HepG2 (cell line): Measurements from ENCODE around the gene CST4. TPM values are rescaled to one million over a fixed set of nuclear protein-coding genes. Genes with fewer than 3 reads are reported as not detected.

Experiments
- DRAP1 ChIP-seq: IDR thresholded peaks from 2 replicates; pipeline ENCODE4 v1.6.1; 2016; ENCODE audit warnings: missing genetic modification reagents, missing compliant biosample characterization
- HIVEP1 ChIP-seq: sonication (generic); formaldehyde crosslinking; IDR thresholded peaks from 2 replicates; pipeline ENCODE4 v1.4.0; 2020; ENCODE audit warnings: mild to moderate bottlenecking, missing genetic modification reagents
- JARID2 ChIP-seq: sonication (generic); formaldehyde crosslinking; IDR thresholded peaks from 2 replicates; pipeline ENCODE4 v1.8.1; 2023; ENCODE audit warnings: missing genetic modification reagents, inconsistent platforms; ENCODE audit not compliant: insufficient replicate concordance
- KMT2A ChIP-seq: sonication (generic); formaldehyde crosslinking; IDR thresholded peaks from 2 replicates; pipeline ENCODE4 v1.4.0; 2020; ENCODE audit warnings: missing genetic modification reagents
- MTF1 ChIP-seq: sonication (generic); formaldehyde crosslinking; IDR thresholded peaks from 2 replicates; pipeline ENCODE4 v1.5.0; 2020; ENCODE audit warnings: missing genetic modification reagents
- SAFB2 ChIP-seq: sonication (generic); formaldehyde crosslinking; IDR thresholded peaks from 2 replicates; pipeline ENCODE4 v1.5.1; 2020; ENCODE audit warnings: missing genetic modification reagents, low read depth, mild to moderate bottlenecking, borderline replicate concordance
- SKI ChIP-seq: fragments of 450-650 bp; IDR thresholded peaks from one replicate; pipeline ENCODE4 v1.6.1; 2018; ENCODE audit warnings: mild to moderate bottlenecking; ENCODE audit not compliant: partially characterized antibody
- SKIL ChIP-seq: sonication (generic); formaldehyde crosslinking; IDR thresholded peaks from 2 replicates; pipeline ENCODE4 v1.8.0; 2022; ENCODE audit warnings: missing genetic modification reagents, mild to moderate bottlenecking, moderate library complexity, borderline replicate concordance
- ZBTB7B ChIP-seq: sonication (generic); formaldehyde crosslinking; IDR thresholded peaks from 2 replicates; pipeline ENCODE4 v1.4.0; 2020; ENCODE audit warnings: missing genetic modification reagents
- ZBTB8A ChIP-seq: sonication (generic); formaldehyde crosslinking; IDR thresholded peaks from 2 replicates; pipeline ENCODE4 v1.4.0; 2020; ENCODE audit warnings: mild to moderate bottlenecking, low read depth, missing genetic modification reagents, borderline replicate concordance
- ZC3H13 ChIP-seq: sonication (generic); formaldehyde crosslinking; IDR thresholded peaks from 2 replicates; pipeline ENCODE4 v1.8.1; 2023; ENCODE audit warnings: mild to moderate bottlenecking, missing genetic modification reagents, moderate library complexity
- ZNF468 ChIP-seq: sonication (generic); formaldehyde crosslinking; IDR thresholded peaks from 2 replicates; pipeline ENCODE4 v1.8.0; 2022; ENCODE audit warnings: mild to moderate bottlenecking, moderate library complexity, missing genetic modification reagents
- ZNF569 ChIP-seq: sonication (generic); formaldehyde crosslinking; IDR thresholded peaks from 2 replicates; pipeline ENCODE4 v1.5.0; 2020; ENCODE audit warnings: mild to moderate bottlenecking, missing genetic modification reagents, moderate library complexity, borderline replicate concordance
- ZNF605 ChIP-seq: sonication (generic); formaldehyde crosslinking; IDR thresholded peaks from 2 replicates; pipeline ENCODE4 v1.8.0; 2022; ENCODE audit warnings: mild to moderate bottlenecking, missing genetic modification reagents
- polyA plus RNA-seq, 8 experiments: library from polyadenylated mRNA; depleted of rRNA in 3 of 8; stranded (reverse) in 7 of 8; unstranded in 1 of 8; fragments of >200 nt; fragmentation: Illumina TruSeq in 4 of 8; extraction: Trizol in 4 of 8; gene quantifications; 2 replicates each; pipeline versions ENCODE4 v1.2.1 to v1.2.3, GENCODE V29; 2011 to 2016; ENCODE audit warnings: low read depth in 4 of 8, missing spikeins in 1 of 8, mixed read lengths in 1 of 8; ENCODE audit not compliant: insufficient read depth in 1 of 8
- total RNA-seq, 5 experiments: library from RNA; depleted of rRNA; stranded (reverse); fragments of >200 nt; fragmentation: Illumina TruSeq; extraction: Trizol; gene quantifications; 2 replicates each; pipeline ENCODE4 v1.2.3, GENCODE V29; 2016; ENCODE audit warnings: low read depth in 1 of 5
- TF ChIP-seq, protein P1 (sequence below): sonication (generic); formaldehyde crosslinking; IDR thresholded peaks from 2 replicates; pipeline ENCODE4 v1.4.0; 2020; ENCODE audit warnings: missing genetic modification reagents
- TF ChIP-seq, protein P2 (sequence below): sonication (generic); formaldehyde crosslinking; IDR thresholded peaks from 2 replicates; pipeline ENCODE4 v1.4.0; 2020; ENCODE audit warnings: missing genetic modification reagents
- TF ChIP-seq, protein P3 (sequence below), 2 experiments: sonication (generic) in 1 of 2; formaldehyde crosslinking in 1 of 2; IDR thresholded peaks; 2 replicates each; pipeline versions ENCODE4 v1.4.0 to v1.6.1; 2018 to 2020; ENCODE audit warnings: missing genetic modification reagents in 2 of 2, borderline replicate concordance in 1 of 2, low read depth in 1 of 2, mild to moderate bottlenecking in 1 of 2, missing biosample characterization in 1 of 2
- TF ChIP-seq, protein P4 (sequence below): sonication (generic); formaldehyde crosslinking; IDR thresholded peaks from 2 replicates; pipeline ENCODE4 v1.9.0; 2021; ENCODE audit warnings: missing genetic modification reagents, mild to moderate bottlenecking, borderline replicate concordance

Gene CST4
- total and polyA plus RNA-seq, 2 of the 13 experiments (the other 11 are each of a cell fraction or from before 2014, with no cell fraction given), result not detected

- TF ChIP-seq, protein P1, sequence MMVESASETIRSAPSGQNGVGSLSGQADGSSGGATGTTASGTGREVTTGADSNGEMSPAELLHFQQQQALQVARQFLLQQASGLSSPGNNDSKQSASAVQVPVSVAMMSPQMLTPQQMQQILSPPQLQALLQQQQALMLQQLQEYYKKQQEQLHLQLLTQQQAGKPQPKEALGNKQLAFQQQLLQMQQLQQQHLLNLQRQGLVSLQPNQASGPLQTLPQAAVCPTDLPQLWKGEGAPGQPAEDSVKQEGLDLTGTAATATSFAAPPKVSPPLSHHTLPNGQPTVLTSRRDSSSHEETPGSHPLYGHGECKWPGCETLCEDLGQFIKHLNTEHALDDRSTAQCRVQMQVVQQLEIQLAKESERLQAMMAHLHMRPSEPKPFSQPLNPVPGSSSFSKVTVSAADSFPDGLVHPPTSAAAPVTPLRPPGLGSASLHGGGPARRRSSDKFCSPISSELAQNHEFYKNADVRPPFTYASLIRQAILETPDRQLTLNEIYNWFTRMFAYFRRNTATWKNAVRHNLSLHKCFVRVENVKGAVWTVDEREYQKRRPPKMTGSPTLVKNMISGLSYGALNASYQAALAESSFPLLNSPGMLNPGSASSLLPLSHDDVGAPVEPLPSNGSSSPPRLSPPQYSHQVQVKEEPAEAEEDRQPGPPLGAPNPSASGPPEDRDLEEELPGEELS, result peak; percentile 68
- TF ChIP-seq JARID2 (CRISPR knock-in tag) (no peak), MTF1 (CRISPR knock-in tag) (no peak), ZNF468 (peak; percentile 89; the same call in 1 of the 2 replicates), ZNF569 (CRISPR knock-in tag) (no peak), SKI (peak; percentile 75), ZNF605 (peak; percentile 75; the same call in 1 of the 2 replicates), KMT2A (CRISPR knock-in tag) (peak; percentile 87), ZBTB8A (peak; percentile 42; the same call in 1 of the 2 replicates), ZBTB7B (CRISPR knock-in tag) (peak; percentile 49; the same call in 1 of the 2 replicates), ZC3H13 (CRISPR knock-in tag) (peak; percentile 92), DRAP1 (CRISPR knock-in tag) (peak; percentile 99), SAFB2 (CRISPR knock-in tag) (peak; percentile 95; the same call in 1 of the 2 replicates), SKIL (CRISPR knock-in tag) (peak; percentile 68; the same call in 1 of the 2 replicates), HIVEP1 (CRISPR knock-in tag) (peak; percentile 56; the same call in 1 of the 2 replicates)
- TF ChIP-seq, protein P2, sequence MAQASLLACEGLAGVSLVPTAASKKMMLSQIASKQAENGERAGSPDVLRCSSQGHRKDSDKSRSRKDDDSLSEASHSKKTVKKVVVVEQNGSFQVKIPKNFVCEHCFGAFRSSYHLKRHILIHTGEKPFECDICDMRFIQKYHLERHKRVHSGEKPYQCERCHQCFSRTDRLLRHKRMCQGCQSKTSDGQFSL (CRISPR knock-in tag), result peak; percentile 64; the same call in 1 of the 2 replicates
- TF ChIP-seq, protein P3, sequence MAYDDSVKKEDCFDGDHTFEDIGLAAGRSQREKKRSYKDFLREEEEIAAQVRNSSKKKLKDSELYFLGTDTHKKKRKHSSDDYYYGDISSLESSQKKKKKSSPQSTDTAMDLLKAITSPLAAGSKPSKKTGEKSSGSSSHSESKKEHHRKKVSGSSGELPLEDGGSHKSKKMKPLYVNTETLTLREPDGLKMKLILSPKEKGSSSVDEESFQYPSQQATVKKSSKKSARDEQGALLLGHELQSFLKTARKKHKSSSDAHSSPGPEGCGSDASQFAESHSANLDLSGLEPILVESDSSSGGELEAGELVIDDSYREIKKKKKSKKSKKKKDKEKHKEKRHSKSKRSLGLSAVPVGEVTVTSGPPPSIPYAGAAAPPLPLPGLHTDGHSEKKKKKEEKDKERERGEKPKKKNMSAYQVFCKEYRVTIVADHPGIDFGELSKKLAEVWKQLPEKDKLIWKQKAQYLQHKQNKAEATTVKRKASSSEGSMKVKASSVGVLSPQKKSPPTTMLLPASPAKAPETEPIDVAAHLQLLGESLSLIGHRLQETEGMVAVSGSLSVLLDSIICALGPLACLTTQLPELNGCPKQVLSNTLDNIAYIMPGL (CRISPR knock-in tag; IDR thresholded peaks at IDR 0.05; ENCODE audit: borderline replicate concordance in 1 of 2, low read depth in 1 of 2), result peak; percentile 74 to 94
- TF ChIP-seq, protein P4, sequence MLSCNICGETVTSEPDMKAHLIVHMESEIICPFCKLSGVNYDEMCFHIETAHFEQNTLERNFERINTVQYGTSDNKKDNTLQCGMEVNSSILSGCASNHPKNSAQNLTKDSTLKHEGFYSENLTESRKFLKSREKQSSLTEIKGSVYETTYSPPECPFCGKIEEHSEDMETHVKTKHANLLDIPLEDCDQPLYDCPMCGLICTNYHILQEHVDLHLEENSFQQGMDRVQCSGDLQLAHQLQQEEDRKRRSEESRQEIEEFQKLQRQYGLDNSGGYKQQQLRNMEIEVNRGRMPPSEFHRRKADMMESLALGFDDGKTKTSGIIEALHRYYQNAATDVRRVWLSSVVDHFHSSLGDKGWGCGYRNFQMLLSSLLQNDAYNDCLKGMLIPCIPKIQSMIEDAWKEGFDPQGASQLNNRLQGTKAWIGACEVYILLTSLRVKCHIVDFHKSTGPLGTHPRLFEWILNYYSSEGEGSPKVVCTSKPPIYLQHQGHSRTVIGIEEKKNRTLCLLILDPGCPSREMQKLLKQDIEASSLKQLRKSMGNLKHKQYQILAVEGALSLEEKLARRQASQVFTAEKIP (CRISPR knock-in tag), result peak; percentile 95; the same call in 1 of the 2 replicates
These were observed 51.3 kb downstream of the CST4 start, which contains the start of gene CST3 (continued) for GRCh38 chr20:23637282-23638221.
